ENCODE results near the gene ATP12A.

Gene ATP12A

GRCh38 chr13:24694907-24695306, 14.7 kb downstream of the ATP12A start:
- H3K27ac ChIP-seq: no peak overlapping the region
- H3K27me3 ChIP-seq: peaks cover 21% of the 10 kb centered on the region
- peaks cover 0 to 9% of the 10 kb centered on the region in 2 experiments for H3K4me1 ChIP-seq (ENCODE audit: control insufficient read depth in 1 of 2, insufficient read depth in 1 of 2, low read depth in 1 of 2, low read length in 1 of 2)
- TF ChIP-seq CTCF (IDR thresholded peaks at IDR 0.05): no peak
- H3K9me3 ChIP-seq: no peaks in the 10 kb centered on the region
- no peaks in the 10 kb centered on the region for H3K36me3 ChIP-seq
- no peak overlapping the region for H3K4me3 ChIP-seq (ENCODE audit: low read depth in 1 of 2, low read length in 1 of 2)

- TF ChIP-seq CTCF (IDR thresholded peaks at IDR 0.05): no peak
- H3K27me3 ChIP-seq: peaks cover under 1% of the 10 kb centered on the region
- H3K27ac ChIP-seq: no peak overlapping the region
- H3K4me1 ChIP-seq (ENCODE audit: control insufficient read depth in 1 of 2, insufficient read depth in 1 of 2, low read depth in 1 of 2, low read length in 1 of 2): peaks cover 0 to 5% of the 10 kb centered on the region in 2 experiments
- H3K4me3 ChIP-seq (ENCODE audit: low read depth in 1 of 2, low read length in 1 of 2): no peak overlapping the region
- no peaks in the 10 kb centered on the region for H3K9me3 ChIP-seq
- no peaks in the 10 kb centered on the region for H3K36me3 ChIP-seq
These were observed 18.5 kb downstream of the ATP12A start for GRCh38 chr13:24698686-24699085.

GRCh38 chr13:24699541-24699940, 19.3 kb downstream of the ATP12A start:
- H3K4me3 ChIP-seq (ENCODE audit: low read depth in 1 of 2, low read length in 1 of 2): no peak overlapping the region
- no peak for TF ChIP-seq CTCF (IDR thresholded peaks at IDR 0.05)
- no peaks in the 10 kb centered on the region for H3K36me3 ChIP-seq

GRCh38 chr13:24700539-24700938, 20.3 kb downstream of the ATP12A start:
- Histone ChIP-seq H3K4me3 (ENCODE audit: low read depth in 1 of 2, low read length in 1 of 2) (no peak overlapping the region), H3K36me3 (no peaks in the 10 kb centered on the region), H3K27ac (no peak overlapping the region), H3K9me3 (no peaks in the 10 kb centered on the region), H3K27me3 (no peaks in the 10 kb centered on the region), H3K4me1 (ENCODE audit: control insufficient read depth in 1 of 2, insufficient read depth in 1 of 2, low read depth in 1 of 2, low read length in 1 of 2) (no peaks in the 10 kb centered on the region)
- TF ChIP-seq CTCF (IDR thresholded peaks at IDR 0.05): no peak

More at GRCh38 chr13:24699541-24699940, 19.3 kb downstream of the ATP12A start:
- no peaks in the 10 kb centered on the region for H3K9me3 ChIP-seq
- H3K4me1 ChIP-seq (ENCODE audit: control insufficient read depth in 1 of 2, insufficient read depth in 1 of 2, low read depth in 1 of 2, low read length in 1 of 2): no peaks in the 10 kb centered on the region
- no peaks in the 10 kb centered on the region for H3K27me3 ChIP-seq
- H3K27ac ChIP-seq: no peak overlapping the region

GRCh38 chr13:24706886-24707585, 26.8 kb downstream of the ATP12A start:
- Histone ChIP-seq H3K36me3 (no peaks in the 10 kb centered on the region), H3K9me3 (no peaks in the 10 kb centered on the region), H3K4me1 (ENCODE audit: control insufficient read depth in 1 of 2, insufficient read depth in 1 of 2, low read depth in 1 of 2, low read length in 1 of 2) (peaks cover 0 to 3% of the 10 kb centered on the region in 2 experiments), H3K27me3 (no peaks in the 10 kb centered on the region), H3K27ac (no peak overlapping the region), H3K4me3 (ENCODE audit: low read depth in 1 of 2, low read length in 1 of 2) (no peak overlapping the region)
- TF ChIP-seq CTCF (IDR thresholded peaks at IDR 0.05): no peak
